Right lung (tissue), 5 donors: ENCODE data around the gene S100A14. TPM values are rescaled to one million over a fixed set of nuclear protein-coding genes. Genes with fewer than 3 reads are reported as not detected.
"Not testable (repeated sequence)": the region's sequence is repeated elsewhere in the genome, so short reads cannot be mapped to it uniquely, and the experiment has no call there.

Source experiments
- DNase-seq, 2 donors: peaks; one replicate each; pipeline ENCODE4 v3.0.0-alpha.2; 2013
- polyA plus RNA-seq, 5 donors: library from polyadenylated mRNA; unstranded; fragments of 120-200 nt; gene quantifications; one replicate each; pipeline versions ENCODE4 v1.2.1 to v1.2.3, GENCODE V29; 2013; ENCODE audit warnings: inconsistent platforms in 1 of 5, low replicate concordance in 1 of 5; ENCODE audit not compliant: insufficient read length in 5 of 5, insufficient read depth in 1 of 5

Gene S100A14
- polyA plus RNA-seq, 5 donors, result 93.5 to 174 (median 144) TPM

DNA sequence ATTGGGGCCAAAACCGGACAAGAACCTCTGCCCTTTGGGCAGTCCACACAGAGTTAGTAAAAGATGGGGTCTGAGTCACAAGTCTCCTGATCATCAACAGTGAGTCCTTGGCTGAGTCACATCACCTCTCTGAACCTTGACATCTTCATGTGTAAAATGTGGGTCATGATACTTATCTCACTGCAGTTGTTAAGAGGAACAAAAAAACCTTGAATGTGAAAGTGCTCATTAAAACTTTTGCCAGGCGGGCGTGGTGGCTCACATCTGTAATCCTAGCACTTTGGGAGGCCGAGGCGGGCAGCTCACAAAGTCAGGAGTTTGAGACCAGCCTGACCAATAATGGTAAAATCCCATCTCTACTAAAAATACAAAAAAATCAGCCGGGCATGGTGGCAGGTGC lies 18.9 kb downstream of the S100A14 start:
- no peak for DNase-seq

DNA sequence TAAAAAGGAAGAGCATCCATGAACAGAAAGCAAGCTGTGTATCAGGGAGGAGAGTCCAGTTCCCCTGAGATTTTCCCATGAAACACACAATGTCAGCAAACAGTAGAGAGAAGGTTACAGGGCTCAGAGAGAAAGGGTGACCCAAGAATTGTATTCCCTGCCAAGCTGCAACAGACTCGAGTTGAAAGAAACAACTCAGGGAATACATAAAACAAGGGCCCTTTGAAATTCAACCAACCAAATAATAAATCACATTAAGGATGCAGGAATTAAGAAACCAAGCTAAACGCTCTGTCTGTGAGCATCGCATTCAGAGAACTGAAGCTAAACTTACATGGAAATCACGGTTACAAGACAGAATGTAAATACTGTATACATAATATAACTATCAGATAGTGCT lies 23.4 kb downstream of the S100A14 start:
- DNase-seq, result no peak

DNA sequence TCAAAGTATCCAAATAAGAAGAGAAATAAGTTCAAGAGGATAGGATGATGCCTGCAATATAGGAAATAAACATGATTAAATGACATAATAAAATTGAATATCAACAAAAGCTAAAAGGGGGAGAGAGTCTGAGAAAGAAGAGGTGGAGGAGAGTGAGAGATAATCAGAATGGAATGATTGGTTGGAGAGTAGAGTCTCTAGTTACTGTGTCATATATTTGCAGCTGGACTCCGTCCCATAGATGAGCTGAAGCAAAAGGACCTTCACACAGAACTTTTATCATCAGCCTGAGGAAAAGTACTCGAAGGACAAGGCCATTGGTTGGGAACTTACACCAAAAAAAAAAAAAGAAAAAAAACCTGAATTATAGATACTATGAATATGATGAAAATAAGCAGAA lies 27.6 kb downstream of the S100A14 start:
- no peak for DNase-seq

DNA sequence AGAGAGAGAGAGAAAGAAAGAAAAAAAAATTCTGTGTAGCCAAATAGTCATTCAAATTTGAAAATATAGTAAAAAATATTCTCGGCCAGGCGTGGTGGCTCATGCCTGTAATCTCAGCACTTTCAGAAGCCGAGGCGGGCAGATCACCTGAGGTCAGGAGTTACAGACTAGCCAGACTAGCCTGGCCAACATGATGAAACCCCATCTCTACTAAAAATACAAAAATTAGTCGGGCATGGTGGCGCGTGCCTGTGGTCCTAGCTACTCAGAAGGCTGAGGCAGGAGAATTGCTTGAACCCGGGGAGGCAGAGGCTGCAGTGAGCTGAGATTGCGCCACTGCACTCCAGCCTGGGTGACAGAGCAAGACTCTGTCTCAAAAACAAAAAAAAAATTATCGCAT lies 28.1 kb downstream of the S100A14 start:
- not testable (repeated sequence) for DNase-seq

DNA sequence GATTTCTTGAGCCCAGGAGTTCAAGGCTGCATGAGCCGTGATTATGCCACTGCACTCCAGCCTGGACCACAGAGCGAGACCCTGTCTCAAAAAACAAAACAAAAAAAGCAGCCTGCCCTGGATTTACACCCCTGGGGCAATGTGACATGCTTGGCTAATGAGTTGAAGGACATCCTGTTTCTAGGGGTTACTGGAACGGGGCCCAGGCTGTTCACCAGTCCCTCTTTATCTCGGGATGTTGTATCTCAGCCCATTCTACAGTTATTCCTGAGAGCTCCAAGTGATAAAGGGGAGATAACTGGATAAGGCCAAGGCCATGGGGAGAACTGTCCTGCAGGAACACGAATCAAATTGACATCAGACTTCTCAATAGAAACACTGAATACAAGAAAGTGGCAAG lies 28.8 kb downstream of the S100A14 start:
- DNase-seq, result no peak

DNA sequence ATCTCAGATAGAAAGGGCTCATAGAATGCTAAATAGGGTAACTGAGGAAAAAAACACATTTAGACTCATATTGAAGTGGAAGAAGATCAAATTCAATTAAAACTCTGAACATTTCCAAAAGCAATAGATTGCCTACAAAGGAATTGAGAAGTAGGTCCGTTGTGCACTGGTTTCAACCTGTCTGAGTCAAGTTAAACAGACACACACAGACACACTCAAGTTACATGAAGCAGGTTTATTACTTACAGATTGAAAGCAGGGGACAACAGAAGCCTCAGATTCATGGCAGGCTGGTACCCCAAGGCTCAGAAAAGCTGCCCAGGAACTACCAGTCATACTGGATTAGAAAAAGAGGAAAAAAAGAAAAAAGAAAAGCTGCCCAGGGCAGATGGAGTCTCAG lies 29.8 kb downstream of the S100A14 start:
- DNase-seq, result no peak

DNA sequence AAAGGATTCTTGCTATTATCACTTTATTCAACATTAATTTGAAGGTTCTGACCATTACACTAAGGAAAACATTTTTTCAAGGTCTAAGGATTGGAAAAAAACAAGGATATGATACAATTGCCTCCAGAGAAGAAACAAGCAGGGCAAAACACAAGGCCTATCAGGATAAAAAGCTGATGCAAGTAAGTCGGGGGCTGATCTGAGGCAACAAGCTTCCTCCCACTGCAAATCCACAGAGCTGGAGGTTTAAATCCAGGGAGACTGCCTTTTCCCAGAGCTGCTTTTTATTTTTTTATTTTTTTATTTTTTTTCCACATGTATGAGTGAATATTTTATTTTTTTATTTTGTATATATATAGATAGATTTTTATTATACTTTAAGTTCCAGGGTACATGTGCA lies 31.1 kb downstream of the S100A14 start:
- no peak for DNase-seq

DNA sequence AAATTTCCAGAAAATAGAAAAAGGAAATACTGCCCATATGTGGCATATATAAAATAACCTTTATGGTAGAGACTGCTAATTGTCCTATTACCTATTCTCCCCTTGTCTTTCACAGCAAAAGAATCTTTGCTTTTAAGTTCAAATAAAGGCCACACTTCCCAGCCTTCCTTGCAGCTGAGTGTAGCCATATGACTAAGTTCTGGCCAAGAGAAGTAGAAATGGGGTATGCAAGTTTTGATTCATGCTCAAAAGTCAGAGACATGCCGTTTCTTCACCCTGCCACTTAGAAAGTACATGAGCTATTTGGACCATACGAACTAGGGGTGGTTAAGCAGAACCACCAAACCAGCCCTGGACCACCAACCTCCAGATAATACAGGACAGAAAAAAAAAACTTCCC lies 32.1 kb downstream of the S100A14 start:
- DNase-seq, result no peak

DNA sequence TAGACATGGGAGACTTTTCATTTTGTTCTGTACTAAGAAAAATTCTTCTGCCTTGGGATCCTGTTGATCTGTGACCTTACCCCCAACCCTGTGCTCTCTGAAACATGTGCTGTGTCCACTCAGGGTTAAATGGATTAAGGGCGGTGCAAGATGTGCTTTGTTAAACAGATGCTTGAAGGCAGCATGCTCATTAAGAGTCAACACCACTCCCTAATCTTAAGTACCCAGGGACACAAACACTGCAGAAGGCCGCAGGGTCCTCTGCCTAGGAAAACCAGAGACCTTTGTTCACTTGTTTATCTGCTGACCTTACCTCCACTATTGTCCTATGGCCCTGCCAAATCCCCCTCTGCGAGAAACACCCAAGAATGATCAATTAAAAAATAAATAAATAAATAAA lies 32.6 kb downstream of the S100A14 start:
- not testable (repeated sequence) for DNase-seq

DNA sequence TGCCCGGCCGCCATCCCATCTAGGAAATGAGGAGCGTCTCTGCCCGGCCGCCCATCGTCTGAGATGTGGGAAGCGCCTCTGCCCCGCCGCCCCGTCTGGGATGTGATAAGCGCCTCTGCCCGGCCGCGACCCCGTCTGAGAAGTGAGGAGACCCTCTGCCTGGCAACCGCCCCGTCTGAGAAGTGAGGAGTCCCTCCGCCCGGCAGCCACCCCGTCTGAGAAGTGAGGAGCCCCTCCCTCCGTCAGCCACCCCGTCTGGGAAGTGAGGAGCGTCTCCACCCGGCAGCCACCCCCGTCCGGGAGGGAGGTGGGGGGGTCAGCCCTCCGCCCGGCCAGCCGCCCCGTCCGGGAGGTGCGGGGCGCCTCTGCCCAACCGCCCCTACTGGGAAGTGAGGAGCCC lies 33.3 kb downstream of the S100A14 start:
- DNase-seq, result not testable (repeated sequence)

DNA sequence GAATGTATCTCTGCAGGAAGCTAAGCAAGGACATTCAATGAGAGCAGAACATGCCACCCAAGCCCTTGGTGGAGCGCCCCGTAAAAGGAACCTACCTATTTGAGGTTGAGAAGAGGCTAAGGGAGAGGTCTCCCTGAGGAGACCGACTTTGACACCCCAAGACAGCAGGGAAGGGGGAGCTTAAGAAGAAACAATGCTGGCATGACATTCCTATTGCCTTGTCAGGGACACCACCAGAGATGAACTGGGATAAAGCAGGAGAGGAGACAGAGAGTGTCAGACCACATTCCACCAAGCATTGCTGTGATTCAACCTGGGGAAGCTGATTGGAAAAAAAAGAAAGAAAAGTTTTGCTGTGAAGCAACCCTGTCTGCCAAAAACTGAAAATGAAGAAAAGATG lies 37.2 kb downstream of the S100A14 start:
- DNase-seq, result no peak

DNA sequence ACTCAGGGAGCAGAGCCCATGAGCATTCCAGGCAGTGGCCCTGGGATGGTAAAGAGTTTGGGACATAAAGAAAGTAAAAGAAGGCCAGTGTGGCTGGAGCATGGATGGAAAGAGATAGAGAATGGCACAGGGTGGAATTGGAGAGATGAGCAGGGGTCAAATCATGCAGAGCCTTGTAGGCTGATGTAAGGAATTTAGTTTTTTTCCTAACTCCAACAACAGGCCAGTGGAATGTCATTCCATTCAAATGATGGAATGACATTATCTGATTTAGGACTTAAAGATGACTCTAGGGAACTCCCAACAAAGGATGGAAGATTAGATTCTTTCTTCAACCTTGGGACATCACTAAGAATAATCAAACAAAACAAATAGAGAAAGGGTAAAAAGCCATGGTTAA lies 37.6 kb downstream of the S100A14 start:
- DNase-seq, result no peak

DNA sequence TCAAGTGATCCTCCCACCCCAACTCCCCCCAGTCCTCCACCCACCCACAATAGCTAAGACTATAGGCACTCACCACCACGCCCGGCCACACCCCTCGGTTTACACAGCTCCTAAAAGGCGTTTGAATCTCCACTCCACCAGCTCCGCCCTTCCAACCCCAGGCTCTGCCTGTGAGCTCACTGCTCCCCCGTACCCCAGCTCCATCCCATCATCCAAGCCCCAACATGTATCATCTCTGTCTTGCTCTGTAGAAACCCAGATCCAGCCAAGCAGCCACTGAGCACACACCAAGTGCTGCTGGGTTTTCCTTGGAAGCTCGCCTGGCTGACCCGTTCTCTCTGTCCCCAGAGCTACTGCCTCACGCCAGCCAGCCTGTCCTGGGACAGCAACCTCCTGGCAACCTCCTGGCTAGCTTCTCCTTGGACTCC lies 38.5 kb downstream of the S100A14 start:
- no peak for DNase-seq

DNA sequence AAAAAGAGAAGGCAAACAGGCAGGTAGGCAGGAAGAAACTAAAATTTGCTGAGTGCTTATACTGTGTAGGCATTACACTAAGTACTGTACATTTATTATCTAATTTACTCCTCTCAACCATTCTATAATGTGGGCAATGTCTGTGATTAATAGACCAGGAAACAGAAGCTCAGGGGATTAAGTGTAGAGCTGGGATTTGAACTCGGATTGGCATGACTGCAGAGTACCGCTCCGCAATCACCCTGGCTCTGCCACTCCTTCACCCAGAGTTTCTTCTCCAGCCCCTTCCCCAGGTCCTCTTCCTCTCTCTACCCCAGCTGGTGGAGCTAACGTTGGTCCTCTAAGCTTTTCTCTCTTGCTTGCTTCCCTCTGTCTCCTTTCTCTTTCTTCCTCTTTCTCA lies 39.0 kb downstream of the S100A14 start:
- DNase-seq, result no peak

DNA sequence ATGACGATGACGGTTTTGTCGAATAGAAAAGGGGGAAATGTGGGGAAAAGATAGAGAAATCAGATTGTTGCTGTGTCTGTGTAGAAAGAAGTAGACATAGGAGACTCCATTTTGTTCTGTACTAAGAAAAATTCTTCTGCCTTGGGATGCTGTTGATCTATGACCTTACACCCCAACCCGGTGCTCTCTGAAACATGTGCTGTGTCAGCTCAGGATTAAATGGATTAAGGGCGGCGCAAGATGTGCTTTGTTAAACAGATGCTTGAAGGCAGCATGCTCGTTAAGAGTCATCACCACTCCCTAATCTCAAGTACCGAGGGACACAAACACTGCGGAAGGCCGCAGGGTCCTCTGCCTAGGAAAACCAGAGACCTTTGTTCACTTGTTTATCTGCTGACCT lies 40.6 kb downstream of the S100A14 start:
- DNase-seq, result not testable (repeated sequence)

DNA sequence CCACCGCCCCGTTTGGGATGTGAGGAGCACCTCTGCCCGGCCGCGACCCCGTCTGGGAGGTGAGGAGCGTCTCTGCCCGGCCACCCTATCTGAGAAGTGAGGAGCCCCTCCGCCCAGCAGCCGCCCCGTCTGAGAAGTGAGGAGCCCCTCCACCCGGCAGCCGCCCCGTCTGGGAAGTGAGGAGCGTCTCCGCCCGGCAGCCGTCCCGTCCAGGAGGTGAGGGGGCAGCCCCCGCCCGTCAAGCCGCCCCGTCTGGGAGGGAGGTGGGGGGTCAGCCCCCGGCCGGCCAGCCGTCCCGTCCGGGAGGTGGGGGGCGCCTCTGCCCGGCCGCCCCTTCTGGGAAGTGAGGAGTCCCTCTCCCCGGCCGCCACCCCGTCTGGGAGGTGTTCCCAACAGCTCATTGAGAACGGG lies 41.0 kb downstream of the S100A14 start:
- DNase-seq, result not testable (repeated sequence)

DNA sequence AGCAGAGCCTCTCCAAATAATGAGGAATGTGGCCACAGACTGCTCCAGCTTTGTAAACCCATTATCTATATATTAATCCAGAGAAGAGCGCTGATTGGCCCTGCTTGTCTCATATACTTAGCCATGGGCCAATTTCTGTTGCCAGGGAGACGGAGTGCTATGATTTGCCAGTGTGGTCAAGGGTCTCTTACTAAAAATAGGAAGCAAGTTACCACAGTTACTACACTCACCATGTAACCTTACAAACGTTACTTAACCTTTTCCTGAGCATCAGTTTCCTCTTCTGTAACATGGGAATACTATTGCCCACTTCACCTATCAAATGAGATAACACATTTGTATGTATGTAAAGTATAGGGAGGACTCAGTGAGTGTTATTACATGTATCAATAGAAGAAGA lies 42.8 kb downstream of the S100A14 start:
- no peak for DNase-seq

DNA sequence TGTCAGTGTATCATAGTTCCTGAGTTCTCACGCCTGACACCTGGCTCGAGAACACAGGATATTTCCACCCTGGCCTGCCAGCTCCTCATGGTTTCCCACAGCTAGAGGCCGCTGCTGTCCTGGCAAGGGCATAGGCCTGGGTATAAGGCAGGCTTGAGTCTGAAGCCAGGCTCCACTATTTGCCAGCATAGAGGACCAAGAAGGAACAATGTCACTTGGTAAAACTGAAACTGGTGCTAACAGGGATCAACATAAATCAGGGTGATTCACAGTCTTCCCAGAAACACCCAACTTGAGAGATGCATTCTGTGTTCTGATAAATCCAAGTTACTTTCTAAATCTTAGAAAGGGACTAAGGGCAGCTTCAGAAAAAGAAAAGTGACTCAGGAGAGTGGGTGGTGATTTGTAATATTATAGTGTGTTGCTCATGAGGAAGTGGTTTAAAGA lies 43.5 kb downstream of the S100A14 start:
- peak; percentile 38 to 60 for DNase-seq

DNA sequence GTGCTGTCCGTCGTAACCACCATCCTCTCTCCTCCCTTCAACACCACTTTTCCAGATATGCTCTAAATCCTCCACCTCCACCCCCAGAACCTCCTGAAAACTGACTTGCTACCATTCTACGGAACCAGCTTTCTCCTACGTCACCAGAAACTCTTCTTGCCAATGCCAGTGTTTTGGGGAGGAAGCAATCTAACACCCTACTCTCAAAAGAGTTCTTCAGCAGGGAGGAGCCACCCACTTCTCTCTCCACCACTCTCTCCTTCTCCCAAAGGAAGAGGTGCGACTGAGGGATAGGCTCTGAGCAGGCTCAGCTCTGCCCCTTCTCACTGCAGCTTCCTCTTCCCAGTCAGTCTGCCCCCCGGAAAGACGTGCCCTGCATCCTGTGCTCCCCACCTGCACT lies 44.4 kb downstream of the S100A14 start:
- no peak for DNase-seq

DNA sequence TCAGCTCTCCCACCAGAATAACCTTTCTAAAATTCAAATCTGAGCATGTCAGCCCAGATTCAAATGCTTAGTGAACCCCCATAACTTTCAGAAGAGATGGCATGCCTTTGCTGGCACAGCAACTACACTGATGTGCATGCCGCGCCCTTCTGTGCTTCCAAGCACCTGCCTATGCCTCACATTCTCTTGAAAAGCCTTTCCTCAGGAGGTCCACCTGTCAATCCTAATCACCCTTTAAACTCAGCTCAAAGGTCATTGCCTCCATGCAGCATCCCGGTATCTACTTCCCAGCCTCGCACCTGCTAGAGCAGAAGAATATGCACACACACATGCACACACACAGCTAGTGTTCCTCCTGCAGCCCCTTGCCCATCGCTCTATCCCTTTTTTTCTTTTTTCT lies 45.3 kb downstream of the S100A14 start:
- DNase-seq, result no peak

DNA sequence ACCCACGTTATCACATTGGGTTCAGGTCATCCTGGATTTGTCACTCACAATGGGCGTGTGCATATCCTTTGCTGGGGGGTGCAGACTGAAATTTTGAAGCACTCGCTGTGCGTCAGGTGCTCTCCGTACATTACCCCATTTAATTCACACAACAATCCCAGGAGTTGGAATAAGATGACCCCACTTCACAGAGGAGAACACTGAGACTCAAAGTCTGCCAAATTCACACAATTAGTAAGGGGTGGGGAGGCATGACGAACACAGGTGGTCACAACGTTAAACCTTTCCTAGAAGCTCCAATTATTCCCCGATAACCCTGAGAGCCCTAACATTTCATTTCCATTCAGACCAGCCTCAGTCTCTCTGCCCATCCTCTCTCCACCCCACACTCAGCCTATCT lies 46.7 kb downstream of the S100A14 start:
- no peak for DNase-seq

DNA sequence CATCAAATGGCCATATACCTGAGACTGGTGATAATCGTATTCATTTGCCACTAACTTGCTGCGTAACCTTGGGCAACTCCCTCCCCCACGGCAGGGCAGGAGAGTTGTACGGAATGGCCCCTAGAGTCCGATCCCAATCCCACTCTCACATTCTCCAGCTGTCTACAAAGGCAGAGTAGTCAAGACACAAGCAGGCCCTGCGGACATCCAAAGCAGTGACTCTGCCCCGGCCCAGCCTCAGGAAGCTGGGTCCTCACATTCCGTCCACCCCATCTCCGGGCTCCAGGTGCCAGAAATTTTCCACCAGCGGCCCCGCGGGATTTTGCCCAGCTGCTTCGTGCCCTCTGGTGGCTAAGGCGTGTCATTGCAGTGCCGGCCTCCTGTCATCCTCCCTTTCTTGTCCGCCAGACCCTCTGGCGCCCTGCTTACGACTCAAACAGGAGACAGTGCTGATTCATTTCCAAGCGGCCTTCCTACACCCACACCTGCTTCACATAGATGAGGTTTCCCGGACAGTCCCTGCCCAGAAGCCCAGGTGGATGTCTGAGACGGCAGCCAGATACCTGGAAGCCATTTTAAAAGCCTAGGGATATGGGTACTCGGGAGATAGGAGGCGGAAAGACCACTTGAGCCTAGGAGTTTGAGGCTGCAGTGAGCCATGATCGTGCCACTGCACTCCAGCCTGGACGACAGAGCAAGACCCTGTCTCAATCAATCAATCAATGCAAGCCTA lies 47.6 kb downstream of the S100A14 start:
- peak in 1 of 2 donors; percentile 82 for DNase-seq

DNA sequence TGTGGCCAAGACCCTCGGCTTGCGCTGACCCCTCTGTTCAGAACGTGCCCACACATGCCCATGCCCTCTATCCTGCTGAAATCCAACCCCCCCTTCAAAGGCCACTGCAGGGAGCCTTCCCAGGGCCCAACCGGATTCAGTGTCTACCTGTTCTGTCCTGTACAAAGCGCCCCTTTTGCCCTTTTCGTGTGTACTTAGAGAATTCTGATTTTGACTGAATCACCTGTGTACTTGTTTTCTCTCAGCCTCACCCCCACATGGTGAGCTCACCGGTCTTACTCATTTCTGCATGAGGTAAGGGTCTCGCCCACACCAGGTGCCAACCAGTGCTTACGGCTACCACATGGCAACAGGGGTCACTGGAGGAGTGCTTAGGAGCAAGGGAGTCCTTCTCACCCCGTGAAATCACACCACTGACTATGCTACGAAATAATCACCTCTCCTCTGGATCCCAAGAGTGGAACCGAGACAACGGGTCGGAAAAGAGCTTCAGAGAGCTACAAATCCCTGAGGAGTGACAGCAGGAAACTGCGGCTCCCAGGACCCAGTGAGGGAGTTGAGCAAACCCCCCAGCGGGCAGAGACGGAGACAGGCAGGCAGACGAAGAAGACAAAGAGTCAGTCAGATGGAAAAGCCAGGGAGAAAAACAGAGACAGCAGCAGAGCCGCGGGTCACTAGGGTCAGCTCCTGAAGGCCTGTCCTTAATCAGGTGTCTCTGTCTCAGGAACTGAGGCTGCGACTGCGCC lies 48.3 kb downstream of the S100A14 start:
- no peak for DNase-seq
